Measurements from ENCODE around the gene DNM3.

The DNM3 gene

GRCh38 chr1:172244865-172245264 lies 403.6 kb downstream of the DNM3 start:
- no peak for DNase-seq (ENCODE audit: low read depth)
- H3K4me3 ChIP-seq (ENCODE audit: low read length) = no peak overlapping the region
- TF ChIP-seq, protein P1, sequence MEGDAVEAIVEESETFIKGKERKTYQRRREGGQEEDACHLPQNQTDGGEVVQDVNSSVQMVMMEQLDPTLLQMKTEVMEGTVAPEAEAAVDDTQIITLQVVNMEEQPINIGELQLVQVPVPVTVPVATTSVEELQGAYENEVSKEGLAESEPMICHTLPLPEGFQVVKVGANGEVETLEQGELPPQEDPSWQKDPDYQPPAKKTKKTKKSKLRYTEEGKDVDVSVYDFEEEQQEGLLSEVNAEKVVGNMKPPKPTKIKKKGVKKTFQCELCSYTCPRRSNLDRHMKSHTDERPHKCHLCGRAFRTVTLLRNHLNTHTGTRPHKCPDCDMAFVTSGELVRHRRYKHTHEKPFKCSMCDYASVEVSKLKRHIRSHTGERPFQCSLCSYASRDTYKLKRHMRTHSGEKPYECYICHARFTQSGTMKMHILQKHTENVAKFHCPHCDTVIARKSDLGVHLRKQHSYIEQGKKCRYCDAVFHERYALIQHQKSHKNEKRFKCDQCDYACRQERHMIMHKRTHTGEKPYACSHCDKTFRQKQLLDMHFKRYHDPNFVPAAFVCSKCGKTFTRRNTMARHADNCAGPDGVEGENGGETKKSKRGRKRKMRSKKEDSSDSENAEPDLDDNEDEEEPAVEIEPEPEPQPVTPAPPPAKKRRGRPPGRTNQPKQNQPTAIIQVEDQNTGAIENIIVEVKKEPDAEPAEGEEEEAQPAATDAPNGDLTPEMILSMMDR (conservative IDR thresholded peaks at IDR 0.05; ENCODE audit: low read length) = no peak

DNA sequence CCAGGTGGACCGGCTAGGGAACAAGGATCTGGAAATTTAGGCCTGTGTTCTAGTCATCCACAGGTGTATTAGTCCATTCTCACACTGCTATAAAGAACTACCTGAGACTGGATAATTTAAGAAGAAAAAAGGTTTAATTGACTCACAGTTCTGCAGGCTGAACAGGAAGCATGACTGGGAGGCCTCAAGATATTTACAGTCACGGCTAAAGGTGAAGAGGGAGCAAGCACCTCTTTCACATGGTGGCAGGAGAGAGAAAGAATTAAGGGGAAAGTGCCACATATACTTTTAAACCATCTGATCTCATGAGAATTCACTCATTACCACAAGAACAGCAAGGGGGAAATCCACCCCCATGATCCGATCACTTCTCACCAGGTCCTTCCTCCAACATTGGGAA lies 404.5 kb downstream of the DNM3 start:
- H3K4me3 ChIP-seq (ENCODE audit: low read length) = no peak overlapping the region
- TF ChIP-seq, protein P1 (conservative IDR thresholded peaks at IDR 0.05; ENCODE audit: low read length) = no peak
- DNase-seq (ENCODE audit: low read depth) = no peak

GRCh38 chr1:172246521-172247390 lies 405.5 kb downstream of the DNM3 start:
- no peak overlapping the region for H3K4me3 ChIP-seq (ENCODE audit: low read length)
- no peak for DNase-seq (ENCODE audit: low read depth)
- TF ChIP-seq, protein P1 (conservative IDR thresholded peaks at IDR 0.05; ENCODE audit: low read length) = no peak

- DNase-seq (ENCODE audit: low read depth) = no peak
- H3K4me3 ChIP-seq (ENCODE audit: low read length) = no peak overlapping the region
- TF ChIP-seq, protein P1 (conservative IDR thresholded peaks at IDR 0.05; ENCODE audit: low read length) = no peak
Observed at GRCh38 chr1:172251486-172251885, 410.2 kb downstream of the DNM3 start.

DNA sequence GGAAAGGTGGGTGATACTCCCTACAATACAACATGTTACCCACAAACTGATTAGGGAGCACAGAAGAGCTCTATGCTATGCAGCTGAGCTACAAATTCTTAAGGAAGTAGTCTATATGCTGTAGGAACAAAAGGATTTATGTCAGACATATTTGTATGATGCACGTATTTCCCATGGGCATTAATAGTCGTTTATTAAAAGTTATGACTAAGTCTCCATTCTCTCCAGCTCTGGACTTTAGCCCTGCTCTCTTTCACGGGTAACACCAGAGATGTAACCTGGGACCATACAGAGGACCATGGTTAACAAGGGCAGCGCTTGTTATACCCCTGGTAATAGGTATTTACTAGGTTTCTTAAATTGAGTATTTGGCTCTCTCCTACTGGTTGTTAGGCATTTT lies 411.0 kb downstream of the DNM3 start:
- DNase-seq (ENCODE audit: low read depth) = no peak
- TF ChIP-seq, protein P1 (conservative IDR thresholded peaks at IDR 0.05; ENCODE audit: low read length) = no peak
- no peak overlapping the region for H3K4me3 ChIP-seq (ENCODE audit: low read length)

- H3K4me3 ChIP-seq (ENCODE audit: low read length) = no peak overlapping the region
- no peak for DNase-seq (ENCODE audit: low read depth)
- TF ChIP-seq, protein P1 (conservative IDR thresholded peaks at IDR 0.05; ENCODE audit: low read length) = no peak
Observed at GRCh38 chr1:172252958-172253357, 411.7 kb downstream of the DNM3 start.

Measured in AG10803 (cell line).